HCT116 (cell line): ENCODE measurements around the gene C1orf94. TPM values are rescaled to one million over a fixed set of nuclear protein-coding genes. Genes with fewer than 3 reads are reported as not detected.

Experiments used
- ATAC-seq: fragments of 200-7000 bp; cut with Tn5 transposase; 2 replicates; pipeline ENCODE4 v1.9.1; 2020; ENCODE audit warnings: mild to moderate bottlenecking, moderate library complexity
- Bru-seq: library from RNA; stranded (reverse); fragments of 400-500 nt; gene quantifications from one replicate; lab custom pipeline; 2021; lab: Mats Ljungman, UMichigan
- BruChase-seq, 2 experiments: library from RNA; stranded (reverse); fragments of 400-500 nt; gene quantifications; one replicate each; lab custom pipeline; 2021; lab: Mats Ljungman, UMichigan
- BruUV-seq: library from RNA; stranded (reverse); fragments of 400-500 nt; replicated peaks from 2 replicates; lab custom pipeline; 2021; lab: Mats Ljungman, UMichigan
- CTCF ChIA-PET: fragments of 300-600 bp; sonication (Branson Sonifier 250); formaldehyde crosslinking; loops from one replicate; lab custom pipeline; 2021; ENCODE audit warnings: antibody characterized with exemption; lab: Charles Lee
- POLR2A ChIA-PET: fragments of 300-600, 350-600 bp; sonication (Branson Sonifier 250); formaldehyde crosslinking; loops from one replicate; lab custom pipeline; 2021; ENCODE audit warnings: antibody characterized with exemption; lab: Charles Lee
- RAD21 ChIA-PET, 2 experiments: fragments of 300-600 bp; sonication (Branson Sonifier 250); formaldehyde crosslinking; loops; one replicate each; lab custom pipeline; 2023; ENCODE audit warnings: low total read pairs in 2 of 2; ENCODE audit not compliant: uncharacterized antibody in 2 of 2, unreplicated experiment in 2 of 2, low non-redundant PET in 1 of 2; lab: Charles Lee
- DNase-seq: peaks from one replicate; pipeline ENCODE4 v3.0.0-alpha.2; 2010; ENCODE audit warnings: low read depth, low spot score
- H2AFZ ChIP-seq: fragments of 200-600 bp; shearing (Covaris generic), sonication (generic); 2 replicates; pipeline ENCODE4 v1.6.1; 2017; ENCODE audit warnings: low read depth, mixed run types, mixed read lengths, antibody characterized with exemption, low read length; ENCODE audit not compliant: poor library complexity, severe bottlenecking
- H3K27ac ChIP-seq: 2 replicates; pipeline ENCODE4 v1.5.1; 2012; ENCODE audit warnings: low read depth, low read length
- H3K27me3 ChIP-seq: fragments of 200-600 bp; sonication (generic); 2 replicates; pipeline ENCODE4 v1.6.1; 2016; ENCODE audit warnings: mixed run types, low read length, mixed read lengths; ENCODE audit not compliant: insufficient read depth
- H3K36me3 ChIP-seq, 2 experiments: fragments of 200-500 bp in 1 of 2; fragments of 200-600 bp in 1 of 2; sonication (Bioruptor generic) in 1 of 2; sonication (generic) in 1 of 2; 2 replicates each; pipeline versions ENCODE4 v1.5.1 to v1.6.1; 2014 to 2016; ENCODE audit warnings: low read length in 2 of 2, inconsistent platforms in 1 of 2, mixed read lengths in 1 of 2, mixed run types in 1 of 2; ENCODE audit not compliant: insufficient read depth in 2 of 2, control insufficient read depth in 1 of 2
- H3K4me1 ChIP-seq, 2 experiments: fragments of 200-600 bp in 1 of 2; sonication (generic) in 1 of 2; 2 replicates each; pipeline versions ENCODE4 v1.5.1 to v1.6.1; 2012 to 2017; ENCODE audit warnings: low read length in 2 of 2, inconsistent platforms in 1 of 2, mild to moderate bottlenecking in 1 of 2, mixed read lengths in 1 of 2, mixed run types in 1 of 2, moderate library complexity in 1 of 2; ENCODE audit not compliant: insufficient read depth in 2 of 2, control insufficient read depth in 1 of 2
- H3K4me2 ChIP-seq: fragments of 200-600 bp; sonication (generic); 2 replicates; pipeline ENCODE4 v1.6.1; 2017; ENCODE audit warnings: mixed run types, low read length, mixed read lengths
- H3K4me3 ChIP-seq, 2 experiments: fragments of 200-600 bp in 1 of 2; sonication (generic) in 1 of 2; replicated peaks in 1 of 2; 2 replicates each; pipeline ENCODE4 v1.5.1; 2011 to 2016; ENCODE audit warnings: low read length in 2 of 2, control low read depth in 1 of 2, low read depth in 1 of 2, mild to moderate bottlenecking in 1 of 2, mixed read lengths in 1 of 2, mixed run types in 1 of 2
- H3K79me2 ChIP-seq: fragments of 200-600 bp; sonication (generic); 2 replicates; pipeline ENCODE4 v1.6.1; 2017; ENCODE audit warnings: mild to moderate bottlenecking, mixed run types, low read length, moderate library complexity, mixed read lengths; ENCODE audit not compliant: insufficient read depth
- H3K9ac ChIP-seq: fragments of 200-600 bp; sonication (generic); 2 replicates; pipeline ENCODE4 v1.6.1; 2016; ENCODE audit warnings: low read length, mixed read lengths
- H3K9me2 ChIP-seq: fragments of 200-600 bp; sonication (generic), shearing (Covaris generic); 2 replicates; pipeline ENCODE4 v1.6.1; 2017; ENCODE audit warnings: mixed run types, mild to moderate bottlenecking, moderate library complexity; ENCODE audit not compliant: insufficient read depth
- H3K9me3 ChIP-seq, 2 experiments: fragments of 200-500 bp in 1 of 2; fragments of 200-600 bp in 1 of 2; sonication (Bioruptor generic) in 1 of 2; sonication (generic) in 1 of 2; 2 replicates each; pipeline ENCODE4 v1.6.1; 2014 to 2017; ENCODE audit warnings: low read length in 2 of 2, mixed read lengths in 2 of 2, inconsistent platforms in 1 of 2, low read depth in 1 of 2, mild to moderate bottlenecking in 1 of 2, mixed run types in 1 of 2, moderate library complexity in 1 of 2; ENCODE audit not compliant: control insufficient read depth in 1 of 2, insufficient read depth in 1 of 2
- H4K20me1 ChIP-seq: fragments of 200-600 bp; sonication (generic), shearing (Covaris generic); 2 replicates; pipeline ENCODE4 v1.6.1; 2017; ENCODE audit warnings: mixed run types, mild to moderate bottlenecking, moderate library complexity; ENCODE audit not compliant: insufficient read depth
- CBX3 ChIP-seq: IDR thresholded peaks from 2 replicates; pipeline ENCODE4 v1.6.1; 2012; ENCODE audit warnings: low read depth
- intact Hi-C: fragments of 100-400 bp; cut with micrococcal nuclease; formaldehyde crosslinking; loops from 2 replicates; pipeline ENCODE4 v1.10.0; 2022
- long read RNA-seq: library from polyadenylated mRNA; unstranded; transcript quantifications from one replicate; pipeline ENCODE4 v2.0.0, GENCODE V29; 2021; ENCODE audit not compliant: unreplicated experiment
- polyA plus RNA-seq: library from polyadenylated mRNA; unstranded; fragments of >200 nt; gene quantifications from 2 replicates; pipeline ENCODE4 v1.2.1, GENCODE V29; 2012; ENCODE audit warnings: missing spikeins
- total RNA-seq: library from RNA; stranded (reverse); gene quantifications from one replicate; pipeline ENCODE4 v1.2.1, GENCODE V29; 2021; ENCODE audit not compliant: unreplicated experiment
- TF ChIP-seq, protein P1 (sequence below): IDR thresholded peaks from 2 replicates; pipeline ENCODE4 v1.6.1; 2012

The C1orf94 gene, protein sequence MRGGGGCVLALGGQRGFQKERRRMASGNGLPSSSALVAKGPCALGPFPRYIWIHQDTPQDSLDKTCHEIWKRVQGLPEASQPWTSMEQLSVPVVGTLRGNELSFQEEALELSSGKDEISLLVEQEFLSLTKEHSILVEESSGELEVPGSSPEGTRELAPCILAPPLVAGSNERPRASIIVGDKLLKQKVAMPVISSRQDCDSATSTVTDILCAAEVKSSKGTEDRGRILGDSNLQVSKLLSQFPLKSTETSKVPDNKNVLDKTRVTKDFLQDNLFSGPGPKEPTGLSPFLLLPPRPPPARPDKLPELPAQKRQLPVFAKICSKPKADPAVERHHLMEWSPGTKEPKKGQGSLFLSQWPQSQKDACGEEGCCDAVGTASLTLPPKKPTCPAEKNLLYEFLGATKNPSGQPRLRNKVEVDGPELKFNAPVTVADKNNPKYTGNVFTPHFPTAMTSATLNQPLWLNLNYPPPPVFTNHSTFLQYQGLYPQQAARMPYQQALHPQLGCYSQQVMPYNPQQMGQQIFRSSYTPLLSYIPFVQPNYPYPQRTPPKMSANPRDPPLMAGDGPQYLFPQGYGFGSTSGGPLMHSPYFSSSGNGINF
- total RNA-seq (not detected), Bru-seq, nascent RNA (not detected), BruChase-seq, experiment 1, labeled RNA remaining after a 6-hour chase (not detected), BruChase-seq, experiment 2, labeled RNA remaining after a 2-hour chase (not detected)
- polyA plus RNA-seq, result not detected in 2 replicates
- long read RNA-seq, result 0 reads

DNA sequence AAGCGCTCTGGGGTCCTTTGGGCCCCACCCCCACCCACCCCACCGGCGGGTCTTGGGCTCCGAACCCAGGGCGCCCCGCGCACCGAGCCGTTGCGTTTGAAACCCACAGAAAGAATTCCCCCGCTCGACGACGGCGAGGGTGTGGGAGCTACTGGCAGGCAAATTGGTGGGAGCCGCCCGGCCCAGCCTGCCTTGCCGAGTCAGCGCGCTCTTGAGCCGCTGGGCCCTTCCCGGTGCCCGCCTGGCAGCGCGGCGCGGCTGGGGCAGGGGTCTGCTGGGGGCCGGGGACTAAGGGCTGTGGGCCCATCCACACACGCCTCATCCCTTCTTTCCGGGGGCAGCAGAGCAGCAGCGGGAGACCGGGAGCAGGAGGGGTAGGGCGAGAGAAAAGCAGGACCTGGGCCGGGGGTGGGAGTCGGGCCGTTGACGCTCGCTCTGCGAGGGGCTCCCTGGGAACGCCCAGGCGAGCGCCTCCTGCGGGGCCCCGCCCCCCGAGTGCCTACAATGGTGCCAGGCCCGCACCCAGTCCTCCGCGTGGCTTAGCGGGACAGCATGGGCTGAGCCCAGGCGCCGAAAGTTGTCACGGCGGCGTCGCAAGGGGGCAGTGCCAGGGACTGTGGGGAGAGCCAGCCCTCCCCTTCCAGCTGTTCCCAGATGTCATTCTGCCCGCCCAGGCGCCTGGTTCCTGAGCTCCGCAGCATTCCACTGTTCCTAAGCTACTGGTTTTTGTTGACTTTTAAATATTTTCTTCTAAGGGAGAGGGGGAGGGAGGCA, at the start of gene C1orf94:
Gene C1orf94, plus strand, starts transcription at position 78 of the 774 bp plus-strand sequence. CDS start 883 bp downstream, outside the sequence.
- no peak within 1 kb of the TSS for H3K4me2 ChIP-seq

More for the DNA sequence above, at the start of gene C1orf94:
- DNase-seq (no peak), ATAC-seq (no peak)
- Histone ChIP-seq H3K27ac (no peak within 1 kb of the TSS), H3K9me2 (no peaks in the 10 kb centered on the region), H3K36me3 (no peaks in the 10 kb centered on the region), H2AFZ (no peak within 1 kb of the TSS), H3K9ac (no peak within 1 kb of the TSS), H3K79me2 (no peaks in the 10 kb centered on the region), H3K27me3 (peaks cover 28% of the 10 kb centered on the region; the same call in 1 of the 2 replicates), H3K4me3 (no peak within 1 kb of the TSS), H3K4me1 (no peaks in the 10 kb centered on the region), H4K20me1 (no peaks in the 10 kb centered on the region; the same call in 1 of the 2 replicates), H3K9me3 (no peaks in the 10 kb centered on the region)
- intact Hi-C loops, result no loop called here
- TF ChIP-seq CBX3, result no peak
- TF ChIP-seq, protein P1, sequence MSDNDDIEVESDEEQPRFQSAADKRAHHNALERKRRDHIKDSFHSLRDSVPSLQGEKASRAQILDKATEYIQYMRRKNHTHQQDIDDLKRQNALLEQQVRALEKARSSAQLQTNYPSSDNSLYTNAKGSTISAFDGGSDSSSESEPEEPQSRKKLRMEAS, result no peak
- CTCF ChIA-PET, result no interaction called here
- BruUV-seq, result no TSS peak
- RAD21 ChIA-PET, result no interaction called here
- POLR2A ChIA-PET, result no interaction called here
